HCEC 1CT (cell line): Measurements from ENCODE around the gene CMTM8.
"Not testable (repeated sequence)": the region's sequence is repeated elsewhere in the genome, so short reads cannot be mapped to it uniquely, and the experiment has no call there.

ENCODE experiments used
- DNase-seq: peaks from one replicate; pipeline ENCODE4 v3.0.0-alpha.2; 2017

Gene CMTM8

GRCh38 chr3:32387512-32387911, 149.0 kb downstream of the CMTM8 start:
- DNase-seq = no peak

- DNase-seq = not testable (repeated sequence)
Measured at GRCh38 chr3:32389577-32389976, 151.1 kb downstream of the CMTM8 start.

- DNase-seq = peak; percentile 64
Measured at GRCh38 chr3:32391643-32392535, 153.4 kb downstream of the CMTM8 start, which contains the start of gene CMTM7. CMTM7 (plus strand) TSS chr3:32391853; CDS start chr3:32391907, 54 bp downstream.

DNA sequence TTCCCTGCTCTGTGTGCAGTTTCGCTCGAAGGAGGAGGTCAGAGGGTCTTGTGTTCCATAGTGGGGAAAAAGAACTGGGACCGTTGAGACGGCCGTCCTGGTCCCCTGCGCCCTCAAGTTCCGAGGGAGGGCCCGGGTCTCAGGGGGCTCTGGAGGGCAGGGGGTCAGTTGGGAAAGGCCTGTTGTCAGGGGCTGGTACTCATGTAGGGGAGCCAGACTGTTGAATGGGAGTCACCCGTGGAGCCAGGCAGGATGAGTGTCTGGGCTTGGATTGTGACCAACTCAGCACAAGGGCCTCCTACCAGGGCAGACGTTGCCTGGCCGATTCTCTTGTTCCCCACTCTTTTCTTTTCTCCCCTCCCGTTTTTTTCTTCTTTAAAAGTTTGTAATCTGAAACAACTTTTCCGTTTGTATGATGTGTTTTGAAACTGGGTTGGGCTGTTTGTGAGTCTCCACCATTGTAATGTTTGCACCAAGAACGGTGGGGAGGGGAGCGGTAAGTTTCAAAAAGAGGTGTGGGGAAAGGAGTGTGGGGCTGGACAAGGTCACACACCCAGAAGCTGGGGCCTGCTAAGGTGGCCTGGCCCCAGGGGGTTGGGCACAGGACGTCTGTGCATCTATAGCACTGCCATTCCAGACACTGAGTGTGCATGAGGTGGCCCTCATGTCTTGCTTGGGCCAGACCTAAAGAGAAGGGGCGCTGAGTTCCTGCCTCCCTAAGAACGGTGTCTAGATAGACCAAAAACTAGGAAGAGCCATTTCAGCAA, 154.2 kb downstream of the CMTM8 start:
- peak; percentile 61 for DNase-seq

GRCh38 chr3:32395496-32395895, 157.0 kb downstream of the CMTM8 start:
- DNase-seq = no peak

GRCh38 chr3:32397941-32398340, 159.5 kb downstream of the CMTM8 start:
- DNase-seq = no peak

GRCh38 chr3:32398531-32398930, 160.1 kb downstream of the CMTM8 start:
- DNase-seq = no peak

- DNase-seq = peak; percentile 48
Measured at GRCh38 chr3:32399030-32399620, 160.6 kb downstream of the CMTM8 start.

- no peak for DNase-seq
Measured at GRCh38 chr3:32401126-32401525, 162.6 kb downstream of the CMTM8 start.

- DNase-seq = peak; percentile 68
Measured at GRCh38 chr3:32401556-32402081, 163.1 kb downstream of the CMTM8 start.

- DNase-seq = no peak
Measured at GRCh38 chr3:32403663-32404062, 165.2 kb downstream of the CMTM8 start.

DNA sequence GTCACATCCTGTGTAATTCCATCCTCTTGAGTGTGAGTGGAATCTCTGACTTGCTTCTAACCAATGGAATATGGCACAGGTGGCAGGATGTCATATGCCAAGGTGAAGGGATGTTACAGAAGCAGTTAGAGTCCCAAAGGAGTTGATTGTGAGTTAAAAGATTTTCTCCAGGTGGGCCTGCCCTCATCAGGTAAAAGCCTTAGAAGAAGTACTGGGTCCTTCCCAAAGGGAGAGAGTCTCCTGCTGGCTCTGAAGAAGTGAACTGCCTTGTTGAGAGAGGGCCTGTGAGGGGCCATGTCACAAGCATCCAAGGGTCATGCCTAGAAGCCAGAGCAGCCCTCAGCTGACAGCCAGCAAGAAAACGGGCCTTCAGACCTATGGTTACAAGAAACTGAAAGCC, 166.2 kb downstream of the CMTM8 start:
- DNase-seq = no peak

GRCh38 chr3:32405155-32405554, 166.7 kb downstream of the CMTM8 start:
- no peak for DNase-seq

DNA sequence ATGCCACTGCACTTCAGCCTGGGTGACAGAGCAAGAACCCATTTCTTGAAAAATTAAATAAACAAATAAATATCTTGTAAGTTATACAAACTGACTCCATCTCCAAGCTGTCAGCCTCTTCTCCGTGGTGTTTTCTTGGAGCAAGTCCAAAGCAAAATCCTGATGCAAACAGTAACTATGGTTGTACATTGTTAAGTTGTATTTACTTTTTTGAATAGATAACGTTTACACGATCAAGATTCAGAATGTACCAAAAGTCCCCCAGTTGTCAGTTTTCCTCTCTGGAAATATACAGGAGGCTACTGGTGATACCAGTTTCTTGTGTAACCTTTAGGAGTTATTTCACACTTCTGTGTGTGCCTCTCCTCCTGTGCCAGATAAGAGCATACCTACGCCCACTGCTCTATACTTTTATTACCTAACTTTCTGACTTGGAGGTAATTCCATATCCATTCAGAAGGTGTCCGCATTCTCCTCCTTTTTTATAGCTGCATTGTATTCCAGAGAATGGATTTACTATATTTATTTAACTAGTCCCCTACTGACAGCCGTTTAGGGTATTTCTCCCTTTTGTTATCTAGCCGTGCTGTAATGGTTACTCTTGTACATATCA, 167.3 kb downstream of the CMTM8 start:
- DNase-seq = no peak

DNA sequence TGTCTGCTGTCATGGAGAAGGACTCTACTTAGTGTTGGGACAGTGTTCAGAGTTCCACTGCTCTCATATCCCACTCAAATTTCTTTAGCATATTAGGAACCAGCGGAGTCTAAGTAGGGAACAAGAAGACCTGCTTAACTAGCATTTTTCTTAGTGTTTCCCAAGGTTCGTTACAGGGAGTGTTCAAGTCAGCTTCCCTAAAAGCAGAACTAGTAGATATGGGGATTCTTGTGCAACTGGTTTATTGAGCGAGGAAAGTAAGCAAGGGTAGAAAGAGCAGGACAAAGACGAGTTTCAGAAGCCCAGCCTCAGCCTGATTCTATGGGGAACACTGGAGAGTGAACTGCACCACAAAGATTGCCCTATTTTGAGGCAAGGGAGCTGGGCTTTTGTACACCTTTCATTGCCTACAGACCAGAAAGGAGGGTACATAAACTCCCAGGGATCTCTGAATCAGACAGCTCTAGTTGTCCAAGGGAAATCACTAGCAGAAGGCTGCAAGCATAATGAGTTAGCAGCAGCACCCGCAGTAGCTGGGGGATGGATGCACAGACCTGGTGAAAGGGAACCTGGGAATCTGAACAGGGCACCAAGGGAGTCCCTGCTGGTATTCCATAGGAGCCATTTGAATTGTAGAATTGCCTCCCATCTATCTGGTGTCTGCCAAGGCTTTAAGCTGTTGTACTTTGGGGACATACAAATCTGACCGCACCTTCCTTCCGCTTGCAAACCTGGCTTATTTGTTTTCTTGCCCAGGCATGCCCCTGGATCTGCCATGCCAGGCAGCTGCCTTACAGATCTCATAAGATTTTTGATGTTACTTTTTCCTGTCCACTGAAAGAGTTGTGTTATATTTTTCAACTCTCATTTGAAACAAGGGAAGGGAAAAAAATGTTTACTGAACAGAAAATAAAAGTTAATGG, 168.3 kb downstream of the CMTM8 start:
- DNase-seq = no peak

- DNase-seq = no peak
Measured at GRCh38 chr3:32410367-32411246, 172.1 kb downstream of the CMTM8 start.

DNA sequence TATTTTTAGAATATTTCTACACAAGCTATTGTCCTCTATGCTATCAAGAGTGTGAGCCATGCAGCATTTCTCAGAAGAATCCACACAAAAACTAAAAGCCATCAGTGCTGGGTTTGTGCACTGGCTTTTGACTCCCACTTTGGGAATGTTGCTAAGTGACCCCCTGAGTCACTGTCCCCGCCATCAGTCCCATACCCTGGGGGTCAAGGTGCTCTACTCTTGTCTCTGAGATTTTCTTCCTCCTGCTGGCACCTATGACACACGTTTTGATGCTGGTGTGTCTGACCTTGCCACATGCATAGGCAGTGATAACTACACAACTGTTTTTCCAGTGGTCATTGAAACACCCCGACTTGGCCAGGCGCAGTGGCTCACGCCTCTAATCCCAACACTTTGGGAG, 173.0 kb downstream of the CMTM8 start:
- DNase-seq = no peak

DNA sequence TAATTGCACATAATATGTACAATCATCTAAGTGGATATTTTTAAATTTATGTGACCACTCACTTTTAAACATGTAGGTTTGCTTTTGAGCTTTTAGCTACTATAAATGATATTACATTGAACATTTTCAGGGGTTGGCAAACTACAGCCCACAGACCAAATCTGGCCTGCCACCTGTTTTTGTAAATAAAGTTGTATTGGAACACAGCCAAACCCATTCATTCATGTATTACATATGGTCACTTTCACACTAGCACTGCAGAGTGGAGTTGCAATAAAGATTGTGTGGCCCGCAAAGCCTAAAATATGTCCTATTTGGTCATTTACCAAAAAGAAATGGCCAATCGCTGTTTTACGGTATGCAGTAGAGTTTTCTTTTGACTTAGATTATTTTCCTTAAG, 174.4 kb downstream of the CMTM8 start:
- no peak for DNase-seq

DNA sequence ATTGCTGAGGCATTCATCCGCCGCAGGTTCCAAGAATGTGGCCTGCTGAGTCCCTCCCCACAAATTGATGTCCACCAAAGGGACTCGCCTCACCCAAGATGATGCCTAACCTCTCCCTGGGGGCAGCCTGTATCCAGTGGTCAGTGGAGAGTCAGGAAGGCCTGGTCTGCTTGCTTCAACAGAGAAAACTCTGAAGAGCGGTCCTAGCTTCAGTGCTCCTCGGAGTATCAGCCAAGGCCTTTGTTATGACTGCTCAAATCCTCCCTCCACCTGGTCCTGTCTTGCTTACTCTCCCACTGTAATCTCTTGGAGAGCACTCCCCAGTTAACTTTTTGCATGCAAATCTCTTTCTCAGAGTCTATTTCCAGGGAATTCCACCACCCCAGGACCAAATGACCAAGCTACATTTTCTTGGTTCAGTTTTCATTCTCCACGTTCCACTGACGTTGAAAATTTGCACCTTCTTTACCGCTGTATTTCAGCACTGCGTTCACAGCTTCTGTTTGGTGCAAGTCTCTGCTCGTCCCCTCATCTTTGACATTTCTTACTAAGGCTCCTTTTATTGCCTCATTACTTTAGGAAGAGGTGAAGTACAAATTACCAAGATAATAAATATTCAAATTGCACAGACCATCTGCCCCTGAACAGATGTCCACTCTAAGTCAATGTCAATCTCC, 175.5 kb downstream of the CMTM8 start:
- DNase-seq = no peak
